Neural progenitor cell (in vitro differentiated cells): ENCODE measurements around the gene UGP2. TPM values are rescaled to one million over a fixed set of nuclear protein-coding genes. Genes with fewer than 3 reads are reported as not detected.

Experiments used
- DNase-seq: peaks from one replicate; pipeline ENCODE4 v3.0.0-alpha.2; 2016; ENCODE audit warnings: low spot score
- H2AFZ ChIP-seq: fragments of 200-600 bp; sonication (generic); replicated peaks from 2 replicates; pipeline ENCODE4 v1.6.1; 2016; ENCODE audit warnings: antibody characterized with exemption
- H3F3A ChIP-seq: fragments of 200-600 bp; sonication (generic); 2 replicates; pipeline ENCODE4 v1.6.1; 2016; ENCODE audit warnings: antibody characterized with exemption, low read depth
- H3K27ac ChIP-seq: fragments of 200-600 bp; sonication (generic); 2 replicates; pipeline ENCODE4 v1.5.1; 2016; ENCODE audit warnings: mild to moderate bottlenecking
- H3K27me3 ChIP-seq: fragments of 200-600 bp; sonication (generic); 2 replicates; pipeline ENCODE4 v1.6.1; 2016; ENCODE audit warnings: mild to moderate bottlenecking, moderate library complexity
- H3K36me3 ChIP-seq: fragments of 200-600 bp; sonication (generic); 2 replicates; pipeline ENCODE4 v1.5.1; 2016
- H3K4me1 ChIP-seq: fragments of 200-600 bp; sonication (generic); 2 replicates; pipeline ENCODE4 v1.6.1; 2016; ENCODE audit warnings: mixed run types
- H3K4me2 ChIP-seq: fragments of 200-600 bp; sonication (generic); 2 replicates; pipeline ENCODE4 v1.6.1; 2016
- H3K4me3 ChIP-seq: fragments of 200-600 bp; sonication (generic); 2 replicates; pipeline ENCODE4 v1.5.1; 2016
- H3K79me2 ChIP-seq: fragments of 200-600 bp; sonication (generic); 2 replicates; pipeline ENCODE4 v1.6.1; 2016; ENCODE audit warnings: low read depth
- H3K9ac ChIP-seq: fragments of 200-600 bp; sonication (generic); 2 replicates; pipeline ENCODE4 v1.6.1; 2016
- H3K9me3 ChIP-seq: fragments of 200-600 bp; sonication (generic); 2 replicates; pipeline ENCODE4 v1.5.1; 2016; ENCODE audit warnings: low read depth
- H4K20me1 ChIP-seq: fragments of 200-600 bp; sonication (generic); 2 replicates; pipeline ENCODE4 v1.6.1; 2016; ENCODE audit warnings: low read depth
- H3K27ac Mint-ChIP-seq: 3 replicates; pipeline ENCODE4 v1.8.0; 2021; ENCODE audit warnings: mixed read lengths
- H3K27me3 Mint-ChIP-seq: 2 replicates; pipeline ENCODE4 v1.8.0; 2022; ENCODE audit warnings: low read depth, mild to moderate bottlenecking, inconsistent platforms, moderate library complexity, mixed read lengths; ENCODE audit not compliant: insufficient read depth
- H3K36me3 Mint-ChIP-seq: 3 replicates; pipeline ENCODE4 v1.8.0; 2021; ENCODE audit warnings: mixed read lengths
- H3K4me1 Mint-ChIP-seq: 3 replicates; pipeline ENCODE4 v1.8.0; 2021; ENCODE audit warnings: mixed read lengths
- H3K4me3 Mint-ChIP-seq: 3 replicates; pipeline ENCODE4 v1.8.0; 2021; ENCODE audit warnings: mild to moderate bottlenecking, moderate library complexity, mixed read lengths
- H3K9me3 Mint-ChIP-seq: 3 replicates; pipeline ENCODE4 v1.8.0; 2020; ENCODE audit warnings: mixed read lengths
- CTCF ChIP-seq: fragments of 200-600 bp; sonication (generic); IDR thresholded peaks from 2 replicates; pipeline ENCODE4 v1.5.1; 2017; ENCODE audit warnings: antibody characterized with exemption, mild to moderate bottlenecking
- EZH2 ChIP-seq: fragments of 200-600 bp; sonication (generic); IDR thresholded peaks from 2 replicates; pipeline ENCODE4 v1.6.1; 2017; ENCODE audit warnings: antibody characterized with exemption, mild to moderate bottlenecking, moderate library complexity
- EZH2phosphoT487 ChIP-seq: fragments of 200-600 bp; sonication (generic); IDR thresholded peaks from 2 replicates; pipeline ENCODE4 v1.6.1; 2017; ENCODE audit warnings: antibody characterized with exemption
- total RNA-seq: library from RNA; depleted of rRNA; stranded (reverse); fragments of >200 nt; gene quantifications from 2 replicates; pipeline ENCODE4 v1.2.3, GENCODE V29; 2015; ENCODE audit warnings: low replicate concordance

UGP2 gene
- total RNA-seq, 1 donor from 2014 or later = 126 TPM

DNA sequence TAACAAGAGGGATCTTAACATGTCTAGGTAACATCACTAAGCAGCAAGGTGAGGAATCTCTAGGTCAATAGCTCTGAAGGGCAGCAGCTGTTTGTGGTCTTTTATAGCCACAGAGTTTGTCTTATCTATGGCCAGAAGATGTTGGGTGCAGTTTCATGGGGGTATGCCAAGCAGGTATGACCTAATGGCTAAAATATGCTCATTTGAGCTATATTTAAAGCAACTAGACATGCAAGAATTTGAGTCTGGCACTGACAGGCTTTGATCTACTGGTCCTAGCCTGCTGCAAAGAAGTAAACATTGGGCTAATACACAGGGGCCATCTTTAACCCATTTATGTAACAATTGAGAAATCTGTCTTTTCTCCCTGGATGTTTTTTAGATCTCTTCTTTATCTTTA lies 13.9 kb upstream of the UGP2 start:
- Mint-ChIP-seq H3K4me3 (no peak overlapping the region), H3K9me3 (no peaks in the 10 kb centered on the region), H3K4me1 (peaks cover 6% of the 10 kb centered on the region), H3K27me3 (no peaks in the 10 kb centered on the region), H3K27ac (no peak overlapping the region), H3K36me3 (no peaks in the 10 kb centered on the region)
- Histone ChIP-seq H3K27ac (no peak overlapping the region), H3K4me2 (no peak overlapping the region), H3K36me3 (no peaks in the 10 kb centered on the region), H4K20me1 (no peaks in the 10 kb centered on the region), H3F3A (no peaks in the 10 kb centered on the region), H3K4me1 (no peaks in the 10 kb centered on the region), H3K9me3 (no peaks in the 10 kb centered on the region), H3K9ac (no peak overlapping the region), H2AFZ (peak overlapping the region; percentile 7), H3K27me3 (no peaks in the 10 kb centered on the region), H3K79me2 (no peaks in the 10 kb centered on the region), H3K4me3 (no peak overlapping the region)
- no peak for DNase-seq
- TF ChIP-seq EZH2phosphoT487 (no peak), CTCF (no peak), EZH2 (no peak)

- no peaks in the 10 kb centered on the region for H3K36me3 ChIP-seq
- H3F3A ChIP-seq = no peaks in the 10 kb centered on the region
- Mint-ChIP-seq H3K4me1 (no peaks in the 10 kb centered on the region), H3K9me3 (no peaks in the 10 kb centered on the region), H3K27me3 (no peaks in the 10 kb centered on the region), H3K4me3 (no peak overlapping the region), H3K36me3 (no peaks in the 10 kb centered on the region), H3K27ac (no peak overlapping the region)
- H3K27ac ChIP-seq = no peak overlapping the region
- H3K27me3 ChIP-seq = no peaks in the 10 kb centered on the region
- H3K4me3 ChIP-seq = no peak overlapping the region
- H4K20me1 ChIP-seq = no peaks in the 10 kb centered on the region
- no peaks in the 10 kb centered on the region for H3K4me1 ChIP-seq
- H3K9ac ChIP-seq = no peak overlapping the region
- TF ChIP-seq EZH2 (no peak), CTCF (no peak), EZH2phosphoT487 (no peak)
- no peak overlapping the region for H2AFZ ChIP-seq
- no peaks in the 10 kb centered on the region for H3K9me3 ChIP-seq
- H3K79me2 ChIP-seq = no peaks in the 10 kb centered on the region
- no peak overlapping the region for H3K4me2 ChIP-seq
- no peak for DNase-seq
Measured at GRCh38 chr2:63831176-63831575, 10.5 kb upstream of the UGP2 start.

DNA sequence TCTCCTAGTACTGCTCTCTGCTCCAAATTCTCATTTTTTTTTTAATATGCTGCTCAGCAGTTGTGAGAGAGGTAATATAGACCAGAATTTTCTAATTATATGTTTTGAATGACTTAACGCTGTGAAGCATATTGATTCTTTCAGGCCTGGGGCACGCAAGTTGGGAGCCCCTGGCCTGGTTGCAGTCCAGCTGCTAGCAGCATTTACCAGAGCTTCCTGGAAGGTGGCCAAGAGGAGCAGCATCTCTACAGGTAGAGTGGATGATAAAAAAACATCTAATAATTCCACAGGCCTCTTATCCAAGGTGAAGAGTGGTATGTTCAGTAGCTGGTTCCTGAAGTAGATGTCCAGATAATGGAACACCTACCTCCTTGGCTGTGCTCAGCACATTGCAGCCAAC lies 7.3 kb upstream of the UGP2 start:
- Histone ChIP-seq H3K27me3 (no peaks in the 10 kb centered on the region), H3K27ac (no peak overlapping the region), H3K9ac (no peak overlapping the region), H3K9me3 (no peaks in the 10 kb centered on the region), H3K4me1 (peaks cover under 1% of the 10 kb centered on the region), H3F3A (peaks cover 2% of the 10 kb centered on the region), H3K4me3 (no peak overlapping the region), H2AFZ (no peak overlapping the region), H4K20me1 (no peaks in the 10 kb centered on the region), H3K4me2 (no peak overlapping the region), H3K36me3 (no peaks in the 10 kb centered on the region), H3K79me2 (peaks cover 5% of the 10 kb centered on the region)
- Mint-ChIP-seq H3K27ac (no peak overlapping the region), H3K4me1 (peaks cover under 1% of the 10 kb centered on the region), H3K27me3 (no peaks in the 10 kb centered on the region), H3K9me3 (no peaks in the 10 kb centered on the region), H3K36me3 (no peaks in the 10 kb centered on the region), H3K4me3 (no peak overlapping the region)
- no peak for DNase-seq
- TF ChIP-seq EZH2phosphoT487 (no peak), CTCF (no peak), EZH2 (no peak)
